HG03378 (cell line): ENCODE results near the gene ZNF839.
"Not testable (repeated sequence)": the region's sequence is repeated elsewhere in the genome, so short reads cannot be mapped to it uniquely, and the experiment has no call there.

ENCODE experiments used
- ATAC-seq: cut with Tn5 transposase; IDR thresholded peaks from one replicate; pipeline ENCODE4 v1.9.1; 2021; ENCODE audit warnings: mild to moderate bottlenecking, moderate library complexity; ENCODE audit not compliant: unreplicated experiment

The ZNF839 gene

GRCh38 chr14:102304611-102305506 lies 14.7 kb upstream of the ZNF839 start, which contains the start of gene MOK:
TSS of gene MOK (minus strand) at chr14:102305164. CDS start at chr14:102304968, 196 bp downstream.
- peak; percentile 88 for ATAC-seq

GRCh38 chr14:102314242-102315011 lies 5.1 kb upstream of the ZNF839 start:
- ATAC-seq = peak; percentile 42

GRCh38 chr14:102315121-102315520 lies 4.4 kb upstream of the ZNF839 start:
- no peak for ATAC-seq

- ATAC-seq = no peak
Observed at GRCh38 chr14:102316338-102316742, 3.2 kb upstream of the ZNF839 start.

GRCh38 chr14:102316743-102317563 lies 2.6 kb upstream of the ZNF839 start:
- peak; percentile 52 for ATAC-seq

GRCh38 chr14:102317564-102318248 lies 1.8 kb upstream of the ZNF839 start:
- ATAC-seq = no peak

GRCh38 chr14:102318781-102319276 lies 717 bp upstream of the ZNF839 start:
- ATAC-seq = no peak

GRCh38 chr14:102320033-102320660 lies 601 bp downstream of the ZNF839 start:
- ATAC-seq = no peak

- no peak for ATAC-seq
Observed at GRCh38 chr14:102320671-102321455, 1.3 kb downstream of the ZNF839 start.

GRCh38 chr14:102321456-102322422 lies 2.2 kb downstream of the ZNF839 start:
- no peak for ATAC-seq

GRCh38 chr14:102323102-102323501 lies 3.6 kb downstream of the ZNF839 start:
- ATAC-seq = no peak

- no peak for ATAC-seq
Observed at GRCh38 chr14:102325791-102326345, 6.3 kb downstream of the ZNF839 start.

GRCh38 chr14:102326583-102326982 lies 7.0 kb downstream of the ZNF839 start:
- ATAC-seq = no peak

- ATAC-seq = not testable (repeated sequence)
Observed at GRCh38 chr14:102329381-102329780, 9.8 kb downstream of the ZNF839 start.

GRCh38 chr14:102330806-102331205 lies 11.3 kb downstream of the ZNF839 start:
- no peak for ATAC-seq

GRCh38 chr14:102333390-102333789 lies 13.8 kb downstream of the ZNF839 start:
- ATAC-seq = no peak
